SK-N-SH (cell line): Measurements from ENCODE around the gene ARMC6. TPM values are rescaled to one million over a fixed set of nuclear protein-coding genes. Genes with fewer than 3 reads are reported as not detected.

Experiments
- CTCF ChIA-PET: fragments of 300-600, 350-600 bp; formaldehyde crosslinking; extraction: SDS; loops from one replicate; lab custom pipeline; 2021; lab: Yijun Ruan, JAX
- POLR2A ChIA-PET: fragments of 350-600 bp; sonication (Branson Sonifier 250); formaldehyde crosslinking; extraction: SDS; loops from one replicate; lab custom pipeline; 2020; ENCODE audit warnings: antibody characterized with exemption, inconsistent platforms; lab: Yijun Ruan, JAX
- DNase-seq: peaks from one replicate; pipeline ENCODE4 v3.0.0; 2012
- H2AFZ ChIP-seq: fragments of 200-600 bp; sonication (generic); 2 replicates; pipeline ENCODE4 v1.8.1; 2016; ENCODE audit warnings: antibody characterized with exemption, mild to moderate bottlenecking, low read depth
- H3F3A ChIP-seq: fragments of 200-600 bp; sonication (generic); replicated peaks from 2 replicates; pipeline ENCODE3; 2016; ENCODE audit warnings: antibody characterized with exemption, mild to moderate bottlenecking; ENCODE audit not compliant: insufficient read depth
- H3K27ac ChIP-seq, 2 experiments: fragments of 200-500 bp in 1 of 2; fragments of 200-600 bp in 1 of 2; sonication (Bioruptor generic) in 1 of 2; sonication (generic), shearing (Covaris generic) in 1 of 2; 2 replicates each; pipeline versions ENCODE4 v1.5.1 to v1.6.1; 2014 to 2016; ENCODE audit warnings: low read depth in 2 of 2, inconsistent platforms in 1 of 2, low read length in 1 of 2, mild to moderate bottlenecking in 1 of 2, mixed read lengths in 1 of 2
- H3K27me3 ChIP-seq: fragments of 200-600 bp; sonication (generic), shearing (Covaris generic); 2 replicates; pipeline ENCODE4 v1.6.1; 2016; ENCODE audit warnings: mixed run types; ENCODE audit not compliant: insufficient read depth
- H3K36me3 ChIP-seq, 2 experiments: fragments of 200-500 bp in 1 of 2; fragments of 200-600 bp in 1 of 2; sonication (Bioruptor generic) in 1 of 2; sonication (generic) in 1 of 2; replicated peaks in 1 of 2; 2 replicates each; pipeline versions ENCODE3 to v1.5.1; 2014 to 2016; ENCODE audit warnings: low read length in 1 of 2, mild to moderate bottlenecking in 1 of 2; ENCODE audit not compliant: insufficient read depth in 2 of 2, control insufficient read depth in 1 of 2
- H3K4me1 ChIP-seq, 2 experiments: fragments of 200-500 bp in 1 of 2; fragments of 200-600 bp in 1 of 2; sonication (Bioruptor generic) in 1 of 2; sonication (generic), shearing (Covaris generic) in 1 of 2; 2 replicates each; pipeline versions ENCODE4 v1.5.1 to v1.6.1; 2014 to 2016; ENCODE audit warnings: low read depth in 1 of 2, low read length in 1 of 2, mixed run types in 1 of 2; ENCODE audit not compliant: insufficient read depth in 2 of 2, control insufficient read depth in 1 of 2
- H3K4me2 ChIP-seq: fragments of 200-600 bp; sonication (generic), shearing (Covaris generic); 2 replicates; pipeline ENCODE4 v1.6.1; 2017; ENCODE audit warnings: mixed run types
- H3K4me3 ChIP-seq, 2 experiments: fragments of 200-500 bp in 1 of 2; fragments of 200-600 bp in 1 of 2; sonication (Bioruptor generic) in 1 of 2; sonication (generic), shearing (Covaris generic) in 1 of 2; 2 replicates each; pipeline versions ENCODE4 v1.5.1 to v1.8.1; 2014 to 2016; ENCODE audit warnings: low read depth in 2 of 2, inconsistent platforms in 1 of 2, low read length in 1 of 2, mild to moderate bottlenecking in 1 of 2, mixed read lengths in 1 of 2, moderate library complexity in 1 of 2
- H3K79me2 ChIP-seq: fragments of 200-600 bp; sonication (generic); 2 replicates; pipeline ENCODE4 v1.8.1; 2017; ENCODE audit warnings: mild to moderate bottlenecking; ENCODE audit not compliant: insufficient read depth
- H3K9ac ChIP-seq: fragments of 200-600 bp; sonication (generic); 2 replicates; pipeline ENCODE4 v1.6.1; 2017; ENCODE audit warnings: mixed run types
- H3K9me2 ChIP-seq: fragments of 200-600 bp; sonication (generic); 2 replicates; pipeline ENCODE4 v1.6.1; 2017; ENCODE audit warnings: mixed run types
- H3K9me3 ChIP-seq: fragments of 200-600 bp; sonication (generic); 2 replicates; pipeline ENCODE4 v1.6.1; 2017; ENCODE audit warnings: mixed run types, mild to moderate bottlenecking, moderate library complexity
- H4K20me1 ChIP-seq: fragments of 200-600 bp; sonication (generic); 2 replicates; pipeline ENCODE4 v1.6.1; 2017; ENCODE audit warnings: mild to moderate bottlenecking, mixed run types; ENCODE audit not compliant: insufficient read depth
- CHD2 ChIP-seq: fragments of 150-350 bp; IDR thresholded peaks from 2 replicates; pipeline ENCODE4 v1.6.1; 2018; ENCODE audit warnings: low read length; ENCODE audit not compliant: partially characterized antibody
- ELF1 ChIP-seq: IDR thresholded peaks from 2 replicates; pipeline ENCODE4 v1.4.0; 2012
- EZH2phosphoT487 ChIP-seq: fragments of 200-600 bp; sonication (generic); IDR thresholded peaks from 2 replicates; pipeline ENCODE4 v1.6.1; 2017; ENCODE audit warnings: low read depth, mixed run types, mild to moderate bottlenecking, antibody characterized with exemption, moderate library complexity, borderline replicate concordance
- FOSL2 ChIP-seq: IDR thresholded peaks from 2 replicates; pipeline ENCODE4 v1.4.0; 2012; ENCODE audit warnings: low read depth, mild to moderate bottlenecking, moderate library complexity, borderline replicate concordance
- FOXJ3 ChIP-seq: sonication (generic); formaldehyde crosslinking; IDR thresholded peaks from 2 replicates; pipeline ENCODE4 v1.5.1; 2020; ENCODE audit warnings: mild to moderate bottlenecking, missing genetic modification reagents
- FOXM1 ChIP-seq: IDR thresholded peaks from 2 replicates; pipeline ENCODE4 v1.4.0; 2012; ENCODE audit warnings: low read depth, mild to moderate bottlenecking
- GABPA ChIP-seq: IDR thresholded peaks from 2 replicates; pipeline ENCODE4 v1.4.0; 2012; ENCODE audit warnings: low read depth, mild to moderate bottlenecking
- GATA2 ChIP-seq: sonication (generic); formaldehyde crosslinking; IDR thresholded peaks from 2 replicates; pipeline ENCODE4 v1.5.0; 2020; ENCODE audit warnings: mild to moderate bottlenecking, missing genetic modification reagents
- IRF3 ChIP-seq: fragments of 150-350 bp; IDR thresholded peaks from 2 replicates; pipeline ENCODE4 v1.6.1; 2016; ENCODE audit warnings: mild to moderate bottlenecking, low read depth, low read length
- MXI1 ChIP-seq: IDR thresholded peaks from 2 replicates; pipeline ENCODE4 v1.6.1; 2012; ENCODE audit warnings: mild to moderate bottlenecking, low read depth, low read length, improper control_type of control experiment
- NFIC ChIP-seq: IDR thresholded peaks from 2 replicates; pipeline ENCODE4 v1.4.0; 2012; ENCODE audit warnings: borderline replicate concordance
- NRF1 ChIP-seq: IDR thresholded peaks from 2 replicates; pipeline ENCODE4 v1.6.1; 2012; ENCODE audit warnings: low read depth, mild to moderate bottlenecking, low read length
- PBX3 ChIP-seq: IDR thresholded peaks from 2 replicates; pipeline ENCODE4; 2012
- RFX5 ChIP-seq: IDR thresholded peaks from 2 replicates; pipeline ENCODE4 v1.6.1; 2012; ENCODE audit warnings: mild to moderate bottlenecking, improper control_type of control experiment, low read length
- RXRA ChIP-seq: IDR thresholded peaks from 2 replicates; pipeline ENCODE4 v1.4.0; 2012; ENCODE audit warnings: low read depth, mild to moderate bottlenecking, borderline replicate concordance
- SIN3A ChIP-seq: IDR thresholded peaks from 2 replicates; pipeline ENCODE4 v1.6.1; 2012; ENCODE audit warnings: low read depth, mild to moderate bottlenecking, low read length, moderate library complexity, borderline replicate concordance
- TAF1 ChIP-seq: IDR thresholded peaks from 2 replicates; pipeline ENCODE4 v1.6.1; 2012; ENCODE audit warnings: low read depth, mild to moderate bottlenecking, low read length, moderate library complexity, borderline replicate concordance
- TCF12 ChIP-seq: IDR thresholded peaks from 2 replicates; pipeline ENCODE4 v1.4.0; 2012
- TEAD4 ChIP-seq: IDR thresholded peaks from 2 replicates; pipeline ENCODE4 v1.4.0; 2012; ENCODE audit warnings: mild to moderate bottlenecking, borderline replicate concordance; ENCODE audit not compliant: insufficient read depth
- USF1 ChIP-seq: IDR thresholded peaks from 2 replicates; pipeline ENCODE4 v1.4.0; 2012; ENCODE audit warnings: low read depth, borderline replicate concordance
- WGBS: methylation state at CpG from one replicate; pipeline ENCODE4 v1.1.6; 2017; ENCODE audit warnings: low lambda C conversion rate; 5-methylcytosine and 5-hydroxymethylcytosine counted together
- polyA plus RNA-seq, 3 experiments: library from polyadenylated mRNA; depleted of rRNA; stranded (reverse); fragments of >200 nt; gene quantifications; 2 replicates each; pipeline ENCODE4 v1.2.3, GENCODE V29; 2012
- TF ChIP-seq, protein P1 (sequence below): IDR thresholded peaks from 2 replicates; pipeline ENCODE4 v1.6.1; 2012; ENCODE audit warnings: mild to moderate bottlenecking, low read depth, low read length, moderate library complexity

ARMC6 gene
- polyA plus RNA-seq, 1 of the 3 experiments (the other 2 are of a cell fraction) = 34.7 TPM

- H3K9me3 ChIP-seq = no peaks in the 10 kb centered on the region
- H4K20me1 ChIP-seq = no peaks in the 10 kb centered on the region
- WGBS = no CpG with 5 or more reads among the region's 1 CpG
- no peaks in the 10 kb centered on the region for H3K79me2 ChIP-seq
- no peak for TF ChIP-seq NFIC
- no peak for TF ChIP-seq GABPA
- no peak for TF ChIP-seq CHD2
- TF ChIP-seq, protein P1, sequence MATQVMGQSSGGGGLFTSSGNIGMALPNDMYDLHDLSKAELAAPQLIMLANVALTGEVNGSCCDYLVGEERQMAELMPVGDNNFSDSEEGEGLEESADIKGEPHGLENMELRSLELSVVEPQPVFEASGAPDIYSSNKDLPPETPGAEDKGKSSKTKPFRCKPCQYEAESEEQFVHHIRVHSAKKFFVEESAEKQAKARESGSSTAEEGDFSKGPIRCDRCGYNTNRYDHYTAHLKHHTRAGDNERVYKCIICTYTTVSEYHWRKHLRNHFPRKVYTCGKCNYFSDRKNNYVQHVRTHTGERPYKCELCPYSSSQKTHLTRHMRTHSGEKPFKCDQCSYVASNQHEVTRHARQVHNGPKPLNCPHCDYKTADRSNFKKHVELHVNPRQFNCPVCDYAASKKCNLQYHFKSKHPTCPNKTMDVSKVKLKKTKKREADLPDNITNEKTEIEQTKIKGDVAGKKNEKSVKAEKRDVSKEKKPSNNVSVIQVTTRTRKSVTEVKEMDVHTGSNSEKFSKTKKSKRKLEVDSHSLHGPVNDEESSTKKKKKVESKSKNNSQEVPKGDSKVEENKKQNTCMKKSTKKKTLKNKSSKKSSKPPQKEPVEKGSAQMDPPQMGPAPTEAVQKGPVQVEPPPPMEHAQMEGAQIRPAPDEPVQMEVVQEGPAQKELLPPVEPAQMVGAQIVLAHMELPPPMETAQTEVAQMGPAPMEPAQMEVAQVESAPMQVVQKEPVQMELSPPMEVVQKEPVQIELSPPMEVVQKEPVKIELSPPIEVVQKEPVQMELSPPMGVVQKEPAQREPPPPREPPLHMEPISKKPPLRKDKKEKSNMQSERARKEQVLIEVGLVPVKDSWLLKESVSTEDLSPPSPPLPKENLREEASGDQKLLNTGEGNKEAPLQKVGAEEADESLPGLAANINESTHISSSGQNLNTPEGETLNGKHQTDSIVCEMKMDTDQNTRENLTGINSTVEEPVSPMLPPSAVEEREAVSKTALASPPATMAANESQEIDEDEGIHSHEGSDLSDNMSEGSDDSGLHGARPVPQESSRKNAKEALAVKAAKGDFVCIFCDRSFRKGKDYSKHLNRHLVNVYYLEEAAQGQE = no peak
- TF ChIP-seq GATA2 = no peak
- TF ChIP-seq SIN3A = no peak
- TF ChIP-seq TEAD4 = no peak
- TF ChIP-seq IRF3 = no peak
- no peak for TF ChIP-seq NRF1
- TF ChIP-seq FOXM1 = no peak
- ChIA-PET POLR2A (interaction anchor here (0.6 kb wide), 1 partner anchor 8 kb away, joined by 3 read pairs; no protein-coding TSS in a partner anchor), CTCF (interaction anchor here (0.5 to 1.2 kb wide), 3 partner anchors 69 to 149 kb away, joined by 3 read pairs; no protein-coding TSS in a partner anchor)
- no peak for DNase-seq
- no peaks in the 10 kb centered on the region for H3K27me3 ChIP-seq
- H3K9me2 ChIP-seq = no peaks in the 10 kb centered on the region
- H3F3A ChIP-seq = no peaks in the 10 kb centered on the region
- H3K9ac ChIP-seq = no peak overlapping the region
- H3K4me1 ChIP-seq = peaks cover 0 to 8% of the 10 kb centered on the region in 2 experiments; a peak in 1 of 4 replicates
- no peaks in the 10 kb centered on the region for H3K36me3 ChIP-seq
- H3K4me3 ChIP-seq = no peak overlapping the region
- no peak overlapping the region for H3K4me2 ChIP-seq
- H3K27ac ChIP-seq = no peak overlapping the region
- H2AFZ ChIP-seq = no peak overlapping the region
These were observed 43.1 kb downstream of the ARMC6 start for GRCh38 chr19:19076476-19076875.

DNA sequence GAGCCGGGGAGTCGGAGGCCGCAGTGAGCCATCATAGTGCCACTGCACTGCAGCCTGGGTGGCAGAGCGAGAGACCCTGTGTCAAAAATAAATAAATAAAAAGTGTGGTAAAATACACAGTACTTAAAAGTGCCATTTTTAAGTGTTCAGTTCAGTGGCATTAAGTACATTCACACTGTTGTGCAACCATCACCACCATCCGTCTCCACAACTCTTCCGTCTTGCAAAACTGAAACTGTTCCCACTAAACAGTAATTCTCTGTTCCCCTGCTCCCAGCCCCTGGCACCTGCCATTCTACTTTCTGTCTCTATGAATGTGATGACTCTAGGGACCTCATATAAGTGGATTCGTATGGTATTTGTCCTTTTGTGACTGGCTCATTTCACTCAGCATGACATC lies 43.7 kb downstream of the ARMC6 start:
- Histone ChIP-seq H3K36me3 (no peaks in the 10 kb centered on the region), H3F3A (no peaks in the 10 kb centered on the region), H3K9me3 (no peaks in the 10 kb centered on the region), H3K27me3 (no peaks in the 10 kb centered on the region), H3K27ac (no peak overlapping the region), H3K9ac (no peak overlapping the region), H3K4me1 (peaks cover 0 to 8% of the 10 kb centered on the region in 2 experiments; a peak in 1 of 4 replicates), H3K79me2 (no peaks in the 10 kb centered on the region), H3K4me2 (no peak overlapping the region), H2AFZ (no peak overlapping the region), H4K20me1 (no peaks in the 10 kb centered on the region), H3K4me3 (no peak overlapping the region), H3K9me2 (no peaks in the 10 kb centered on the region)
- no peak for DNase-seq
- POLR2A ChIA-PET = interaction anchor here (0.6 kb wide), 1 partner anchor 8 kb away, joined by 3 read pairs; no protein-coding TSS in a partner anchor
- TF ChIP-seq TEAD4 (no peak), PBX3 (no peak), NRF1 (no peak), EZH2phosphoT487 (no peak), RXRA (no peak), FOSL2 (no peak), TAF1 (no peak), MXI1 (no peak), USF1 (no peak), ELF1 (no peak), FOXJ3 (CRISPR knock-in tag) (no peak), TCF12 (no peak), IRF3 (no peak), RFX5 (no peak)
- 94% methylated on average over 7 of the region's 7 CpGs for WGBS
- CTCF ChIA-PET = interaction anchor here (0.9 to 1.2 kb wide), 2 partner anchors 69 to 98 kb away, joined by 3 read pairs; no protein-coding TSS in a partner anchor
